Pons (tissue), 1 donor: Measurements from ENCODE around the gene VWCE.

Source experiments
- DNase-seq: peaks from one replicate; pipeline ENCODE4 v3.0.0-alpha.2; 2016; ENCODE audit warnings: low spot score

VWCE gene, protein sequence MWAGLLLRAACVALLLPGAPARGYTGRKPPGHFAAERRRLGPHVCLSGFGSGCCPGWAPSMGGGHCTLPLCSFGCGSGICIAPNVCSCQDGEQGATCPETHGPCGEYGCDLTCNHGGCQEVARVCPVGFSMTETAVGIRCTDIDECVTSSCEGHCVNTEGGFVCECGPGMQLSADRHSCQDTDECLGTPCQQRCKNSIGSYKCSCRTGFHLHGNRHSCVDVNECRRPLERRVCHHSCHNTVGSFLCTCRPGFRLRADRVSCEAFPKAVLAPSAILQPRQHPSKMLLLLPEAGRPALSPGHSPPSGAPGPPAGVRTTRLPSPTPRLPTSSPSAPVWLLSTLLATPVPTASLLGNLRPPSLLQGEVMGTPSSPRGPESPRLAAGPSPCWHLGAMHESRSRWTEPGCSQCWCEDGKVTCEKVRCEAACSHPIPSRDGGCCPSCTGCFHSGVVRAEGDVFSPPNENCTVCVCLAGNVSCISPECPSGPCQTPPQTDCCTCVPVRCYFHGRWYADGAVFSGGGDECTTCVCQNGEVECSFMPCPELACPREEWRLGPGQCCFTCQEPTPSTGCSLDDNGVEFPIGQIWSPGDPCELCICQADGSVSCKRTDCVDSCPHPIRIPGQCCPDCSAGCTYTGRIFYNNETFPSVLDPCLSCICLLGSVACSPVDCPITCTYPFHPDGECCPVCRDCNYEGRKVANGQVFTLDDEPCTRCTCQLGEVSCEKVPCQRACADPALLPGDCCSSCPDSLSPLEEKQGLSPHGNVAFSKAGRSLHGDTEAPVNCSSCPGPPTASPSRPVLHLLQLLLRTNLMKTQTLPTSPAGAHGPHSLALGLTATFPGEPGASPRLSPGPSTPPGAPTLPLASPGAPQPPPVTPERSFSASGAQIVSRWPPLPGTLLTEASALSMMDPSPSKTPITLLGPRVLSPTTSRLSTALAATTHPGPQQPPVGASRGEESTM

DNA sequence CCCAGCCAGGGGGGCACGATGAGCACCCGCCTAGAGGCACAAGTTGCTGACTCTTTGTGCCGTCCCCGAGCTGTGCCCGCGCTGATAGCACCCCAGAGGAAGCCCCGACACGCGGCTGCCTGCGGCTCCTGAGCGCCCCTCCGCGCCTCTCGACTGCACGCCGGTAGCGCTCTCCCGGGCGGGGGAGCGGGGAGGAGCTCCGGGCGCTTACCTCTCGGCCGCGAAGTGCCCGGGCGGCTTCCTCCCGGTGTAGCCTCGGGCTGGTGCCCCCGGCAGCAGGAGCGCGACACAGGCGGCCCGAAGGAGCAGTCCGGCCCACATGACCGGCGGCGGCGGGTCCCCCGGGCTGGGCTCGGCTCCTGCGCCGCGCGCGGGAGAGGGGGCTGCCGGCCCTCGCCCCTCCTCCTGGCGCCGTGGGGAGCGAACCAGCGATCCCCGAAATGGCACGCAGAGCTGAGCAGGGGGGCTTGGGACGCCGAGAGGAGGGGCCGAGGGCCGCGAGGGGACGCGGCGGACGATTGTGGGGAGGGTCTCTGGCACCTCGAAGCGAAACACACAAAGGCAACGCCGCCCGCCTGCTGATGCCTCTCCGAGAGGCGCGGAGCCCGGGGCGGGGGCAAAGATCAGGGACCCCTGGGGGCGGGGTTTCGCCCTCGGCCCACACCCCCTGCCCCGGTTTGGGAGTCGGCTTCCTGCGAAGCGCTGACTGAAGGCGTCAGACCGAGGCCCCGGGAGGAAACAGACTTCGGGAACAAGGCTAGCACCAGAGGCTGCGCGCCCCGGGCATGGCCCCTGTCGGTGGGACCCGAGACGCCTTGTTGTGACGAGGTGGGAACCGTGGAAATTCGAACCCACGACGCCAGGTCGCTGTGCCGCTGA, at the start of gene VWCE:
TSS of gene VWCE (minus strand) at position 600 of the 879 bp plus-strand sequence. CDS start at position 321, 279 bp downstream.
- DNase-seq, result no peak

DNA sequence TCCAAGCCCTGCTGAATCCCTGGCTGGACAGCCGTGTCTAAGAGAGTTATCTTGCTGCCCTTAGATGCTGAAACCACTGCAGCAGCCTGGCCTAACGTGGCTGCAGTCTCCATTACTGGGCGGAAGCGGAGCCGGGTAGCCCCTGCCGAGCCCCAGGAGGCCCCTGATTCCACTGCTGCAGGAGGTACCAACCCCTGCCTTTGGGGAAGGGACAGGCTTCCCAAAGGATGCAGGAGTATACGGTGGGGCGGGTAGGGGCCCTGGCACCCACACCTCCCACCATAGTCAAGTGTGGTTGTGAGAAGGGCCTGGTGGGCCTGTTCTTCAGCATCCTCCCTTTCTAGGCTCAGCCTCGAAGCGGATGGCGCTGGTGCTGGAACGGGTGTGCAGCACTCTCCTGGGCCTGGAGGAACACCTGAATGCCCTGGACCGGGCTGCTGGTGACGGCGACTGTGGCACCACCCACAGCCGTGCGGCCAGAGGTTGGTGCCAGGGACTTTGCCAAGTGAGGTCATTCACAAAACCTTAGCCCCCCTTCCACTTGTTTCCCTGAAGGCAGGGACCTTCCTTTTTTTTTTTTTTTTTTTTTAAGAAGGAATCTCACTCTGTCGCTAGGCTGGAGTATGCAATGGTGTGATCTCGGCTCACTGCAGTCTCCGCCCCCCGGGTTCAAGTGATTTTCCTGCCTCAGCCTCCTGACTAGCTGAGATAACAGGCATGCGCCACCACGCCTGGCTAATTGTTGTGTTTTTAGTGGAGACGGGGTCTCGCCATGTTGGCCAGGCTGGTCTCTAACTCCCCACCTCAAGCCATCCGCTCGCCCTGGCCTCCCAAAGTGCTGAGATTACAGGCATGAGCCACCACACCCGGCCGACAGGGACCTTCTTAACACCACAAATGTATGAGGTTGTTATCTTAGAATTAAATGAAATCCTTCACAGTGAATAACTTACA, 49.0 kb upstream of the VWCE start:
- no peak for DNase-seq

DNA sequence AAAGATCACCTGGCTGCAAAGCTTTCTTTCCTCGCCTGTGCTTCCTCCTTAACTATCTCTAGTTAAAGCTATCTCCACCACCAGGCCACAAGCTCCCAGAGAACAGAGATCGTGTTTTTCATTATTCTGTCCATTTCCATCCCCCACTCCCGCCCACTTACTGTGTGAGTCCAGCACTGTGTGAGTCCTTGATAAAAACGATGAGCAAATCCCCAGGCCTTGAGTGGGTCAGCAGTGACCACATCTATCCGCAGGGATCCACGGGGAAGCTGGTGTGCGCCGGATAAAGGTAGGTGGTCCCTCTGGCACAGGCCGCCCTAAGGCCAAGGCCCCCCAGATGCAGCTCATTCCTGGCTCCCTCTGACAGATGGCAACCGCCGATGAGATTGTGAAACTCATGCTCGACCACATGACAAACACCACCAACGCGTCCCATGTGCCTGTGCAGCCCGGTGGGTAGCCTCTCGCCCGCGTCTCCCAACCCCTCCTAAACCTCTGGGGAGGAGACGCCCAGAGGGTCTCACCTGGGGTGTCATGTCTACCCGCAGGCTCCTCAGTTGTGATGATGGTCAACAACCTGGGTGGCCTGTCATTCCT, 47.2 kb upstream of the VWCE start:
- DNase-seq, result no peak

DNA sequence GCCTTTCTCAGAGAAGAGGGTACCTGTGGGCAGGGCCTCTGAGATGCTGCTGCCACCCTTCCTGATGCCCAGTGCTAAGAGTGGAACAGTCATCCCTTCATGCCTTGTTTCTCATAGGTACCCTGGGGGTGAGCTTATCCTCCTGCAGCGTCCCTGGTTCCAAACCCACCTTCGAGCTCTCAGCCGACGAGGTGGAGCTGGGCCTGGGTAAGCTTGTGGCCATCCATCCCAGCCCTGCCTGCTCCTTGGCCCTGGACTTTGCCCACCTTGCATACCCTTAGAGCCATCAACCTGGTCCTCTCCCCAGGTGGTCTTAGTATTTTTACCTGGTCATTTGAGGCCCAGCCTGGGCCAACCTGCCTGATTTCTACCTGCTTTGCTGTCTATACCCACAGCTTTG, 46.6 kb upstream of the VWCE start:
- DNase-seq, result no peak

DNA sequence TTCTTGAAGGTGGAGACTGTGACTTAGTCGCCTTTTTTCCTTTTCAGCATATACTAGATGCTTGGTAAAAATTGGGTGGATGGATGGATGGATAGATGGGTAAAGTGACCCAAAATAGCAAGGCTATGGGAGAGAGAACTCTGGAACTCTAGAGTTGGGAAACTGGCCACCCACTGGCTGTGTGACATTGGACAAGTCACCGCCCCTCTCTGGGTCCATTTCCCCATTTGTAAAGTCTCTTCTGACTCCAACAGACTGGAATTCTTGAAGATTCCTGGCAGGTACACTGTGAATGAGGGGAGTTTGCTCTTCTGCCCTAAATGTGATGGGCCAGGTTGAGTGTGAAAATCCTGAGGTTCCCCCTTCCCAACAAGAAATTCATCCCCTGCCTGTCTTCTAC, 45.9 kb upstream of the VWCE start:
- no peak for DNase-seq

DNA sequence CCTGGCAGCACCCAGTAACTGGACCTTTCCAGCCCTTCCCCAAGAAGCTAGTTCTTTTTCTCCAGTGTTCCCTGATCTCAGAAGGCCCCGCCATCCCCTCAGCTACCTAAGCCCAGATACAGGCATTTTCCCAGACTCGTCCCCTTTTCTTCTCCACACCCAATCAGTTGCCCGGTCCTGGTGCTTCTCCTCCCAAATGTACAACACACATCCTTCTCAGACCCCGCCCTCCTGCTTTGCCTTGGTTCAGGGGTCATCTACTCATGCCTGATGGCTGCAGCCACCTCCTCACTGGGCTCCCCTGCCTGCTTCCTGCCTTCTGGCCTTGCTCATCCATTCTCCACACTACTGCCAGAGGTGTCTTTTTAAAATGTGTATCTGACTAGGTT, 44.4 kb upstream of the VWCE start:
- no peak for DNase-seq

DNA sequence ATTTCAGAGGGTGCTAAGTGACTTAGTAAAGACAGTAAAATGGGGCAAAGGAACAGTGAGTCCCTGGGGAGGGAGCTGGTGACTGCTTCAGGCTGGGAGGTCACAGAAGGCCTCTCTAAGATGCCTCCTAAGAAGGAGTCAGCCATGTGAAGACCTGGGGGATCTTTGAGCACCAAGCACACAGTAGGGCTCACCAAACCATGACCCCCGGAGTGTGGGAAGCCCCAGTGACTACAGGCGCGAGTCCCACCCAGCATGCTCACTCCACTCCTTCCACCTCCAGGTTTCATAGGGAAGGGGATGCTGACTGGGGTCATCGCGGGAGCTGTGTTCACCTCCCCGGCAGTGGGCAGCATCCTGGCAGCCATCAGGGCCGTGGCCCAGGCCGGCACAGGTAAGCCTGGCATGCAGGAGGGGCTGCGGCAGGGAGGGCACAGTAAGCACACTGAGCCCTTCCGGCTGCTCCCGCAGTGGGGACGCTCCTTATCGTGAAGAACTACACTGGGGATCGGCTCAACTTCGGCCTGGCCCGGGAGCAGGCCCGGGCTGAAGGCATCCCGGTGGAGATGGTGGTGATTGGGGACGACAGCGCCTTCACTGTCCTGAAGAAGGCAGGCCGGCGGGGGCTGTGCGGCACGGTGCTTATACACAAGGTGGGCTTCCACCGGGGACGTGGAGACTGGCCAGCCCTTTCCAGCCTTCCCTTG, 43.8 kb upstream of the VWCE start:
- DNase-seq, result no peak

DNA sequence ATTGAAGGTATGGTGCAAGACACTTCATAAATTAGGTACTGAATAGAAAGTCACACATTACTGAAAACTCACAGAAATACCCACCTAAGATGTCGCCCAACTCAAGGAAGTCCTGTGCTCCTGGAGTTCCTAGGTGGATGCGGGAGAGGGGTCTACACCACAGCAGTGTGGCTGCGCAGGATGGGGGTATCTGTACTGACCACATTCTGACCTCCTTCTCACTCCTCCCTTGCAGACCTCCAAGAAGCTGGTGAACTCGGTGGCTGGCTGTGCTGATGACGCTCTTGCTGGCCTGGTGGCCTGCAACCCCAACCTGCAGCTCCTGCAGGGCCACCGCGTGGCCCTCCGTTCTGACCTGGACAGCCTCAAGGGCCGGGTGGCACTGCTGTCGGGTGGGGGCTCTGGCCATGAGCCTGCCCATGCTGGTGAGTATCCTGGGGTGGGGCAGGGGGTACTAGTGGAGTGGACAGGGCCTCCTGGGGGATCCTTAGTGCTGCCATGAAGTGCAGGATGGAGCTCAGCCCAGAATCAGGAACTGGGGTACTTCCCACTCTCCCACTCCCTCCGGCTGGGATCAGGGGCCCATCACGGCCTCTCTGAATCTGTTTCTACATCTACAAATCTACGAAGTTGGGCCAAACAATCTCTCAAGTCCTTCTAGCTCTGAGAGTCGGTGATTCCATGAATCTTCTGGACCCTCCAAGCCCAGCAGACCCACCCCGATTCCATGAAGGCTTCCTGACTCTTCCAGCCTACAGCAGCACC, 42.8 kb upstream of the VWCE start:
- DNase-seq, result no peak

DNA sequence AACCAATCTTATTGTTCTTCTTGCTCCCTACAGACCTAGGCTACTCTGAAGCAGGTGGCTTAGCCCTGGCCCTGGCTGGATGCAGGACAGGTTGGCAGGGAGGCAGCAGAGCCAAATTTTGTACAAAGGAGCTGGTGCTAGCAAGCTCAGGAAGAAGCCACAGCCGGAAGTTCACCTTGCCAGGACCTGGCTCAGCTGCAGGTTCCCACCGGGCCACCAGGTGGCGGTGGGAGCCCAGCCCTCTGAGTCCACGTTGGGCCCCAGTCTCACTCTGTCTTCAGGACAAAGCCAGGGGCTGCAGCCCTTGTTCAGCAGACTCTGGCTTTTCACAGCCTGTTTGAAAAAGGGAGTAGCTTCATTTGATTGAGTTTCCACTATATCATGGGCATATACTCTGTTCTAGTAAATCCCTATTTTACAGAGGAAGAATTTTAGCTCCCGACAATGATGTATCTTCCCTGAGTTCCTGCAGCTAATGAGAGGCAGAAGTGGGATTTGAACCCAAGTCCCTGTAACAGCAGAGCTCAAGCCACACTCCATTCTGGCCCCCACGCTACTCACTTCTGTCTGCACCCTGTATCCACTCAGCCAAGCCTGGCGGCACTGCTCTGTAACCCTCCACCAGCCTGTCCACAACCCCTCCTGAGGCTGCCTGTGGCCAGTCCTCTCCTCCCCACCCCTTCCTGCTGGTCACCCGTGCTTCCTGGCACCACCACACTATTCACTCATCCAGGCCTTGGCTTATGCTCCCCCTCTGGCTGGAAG, 41.2 kb upstream of the VWCE start:
- DNase-seq, result peak; percentile 56

DNA sequence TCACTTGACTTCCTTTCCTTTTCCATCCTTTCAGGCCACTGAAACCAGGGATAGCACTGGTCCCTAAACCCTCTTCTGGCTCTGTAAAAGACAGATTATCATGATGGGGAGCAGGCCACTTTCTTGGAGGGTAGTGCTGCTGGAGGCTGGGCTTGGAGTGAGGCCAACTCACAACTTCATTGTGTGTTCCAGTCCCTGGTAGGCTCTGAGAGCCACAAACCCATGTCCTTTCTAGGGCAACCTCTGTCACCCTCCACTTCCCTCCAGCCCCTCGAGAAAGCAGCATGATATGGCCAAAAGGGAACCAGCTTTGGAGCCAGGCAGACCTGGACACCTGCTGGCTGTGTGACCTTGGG, 40.2 kb upstream of the VWCE start:
- DNase-seq, result no peak

DNA sequence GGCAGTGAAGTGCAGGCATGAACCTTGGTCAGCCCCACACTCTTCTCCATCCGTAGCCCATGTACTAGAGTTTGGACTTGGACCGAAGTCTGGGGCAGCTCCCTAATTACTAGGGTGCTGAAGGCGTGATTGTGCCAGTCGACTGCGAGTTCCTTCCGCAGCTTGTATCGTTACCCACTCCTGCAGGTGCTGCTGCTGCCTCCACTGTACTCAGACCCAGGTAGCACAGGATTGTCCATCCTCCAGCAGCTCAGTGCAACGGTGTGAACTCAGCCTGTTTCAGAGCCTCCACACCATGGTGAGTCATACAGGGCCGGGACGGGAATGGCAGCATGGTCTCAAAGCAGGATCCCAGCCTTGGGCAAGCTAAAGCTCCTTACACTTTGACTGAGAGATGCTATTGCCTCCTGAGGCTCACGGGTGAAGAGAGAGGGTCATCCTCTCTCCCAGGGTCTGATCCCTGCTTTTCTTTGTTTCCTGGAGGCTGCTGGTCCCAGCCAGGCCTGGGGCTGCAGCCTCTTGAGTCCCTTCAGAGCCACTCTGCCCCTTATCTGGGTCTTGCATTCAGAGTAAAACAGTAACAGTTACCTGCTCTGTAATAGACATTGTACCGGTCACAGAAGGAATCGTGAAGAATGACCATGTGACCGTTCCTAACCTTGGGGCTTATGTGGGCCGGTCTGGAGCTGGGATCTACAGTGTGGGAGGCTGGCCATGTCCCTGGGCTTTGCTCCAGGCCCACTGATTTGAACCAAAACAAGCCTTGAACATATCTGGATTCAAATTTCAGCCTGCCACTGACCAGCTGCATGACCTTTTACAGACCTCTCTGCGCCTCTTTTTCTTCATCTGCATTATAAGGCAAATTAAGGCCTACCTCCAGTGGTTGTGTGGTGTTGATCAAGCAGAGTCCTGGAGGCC, 39.6 kb upstream of the VWCE start:
- DNase-seq, result no peak

DNA sequence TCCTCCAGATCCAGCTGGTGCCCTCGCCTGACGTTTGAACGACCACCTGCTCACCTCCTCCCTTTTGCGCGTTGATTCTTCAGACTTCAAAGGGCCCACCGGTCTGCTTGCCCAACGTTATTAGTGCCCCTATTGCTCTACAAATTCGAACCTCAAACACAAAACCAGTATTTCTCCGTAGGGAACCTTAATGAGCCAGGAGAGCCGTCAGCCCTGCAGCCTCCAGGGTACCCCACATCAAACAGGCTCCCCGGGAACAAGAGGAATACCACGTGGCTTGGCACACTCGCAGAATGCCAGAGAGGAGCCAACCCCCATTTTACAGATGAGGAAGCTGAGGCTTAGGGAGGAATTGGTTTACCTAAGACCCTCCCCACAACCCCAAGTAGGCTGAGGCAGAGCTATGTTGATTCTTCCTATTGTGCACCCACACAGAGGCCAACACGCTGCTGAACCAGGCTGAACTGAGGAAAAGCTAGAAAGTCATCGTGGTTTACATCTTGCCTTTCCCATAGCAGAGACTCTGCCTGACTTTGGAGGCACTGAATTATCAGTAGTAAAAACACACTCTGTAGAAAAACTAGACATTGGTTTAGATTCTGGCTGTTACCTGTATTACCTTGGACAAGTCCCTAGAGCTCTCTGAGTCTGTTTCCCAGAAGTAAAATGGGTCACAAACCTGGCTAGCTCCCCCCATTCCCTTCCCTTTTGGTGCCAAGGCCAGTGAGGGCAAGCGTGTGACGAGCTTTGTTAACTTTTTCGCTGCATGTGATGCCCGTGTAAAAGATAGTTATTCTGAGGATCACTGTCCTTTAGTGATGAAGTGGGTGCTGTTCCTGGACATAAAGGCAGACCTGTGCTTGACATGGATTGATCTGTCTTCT, 38.7 kb upstream of the VWCE start:
- DNase-seq, result no peak

DNA sequence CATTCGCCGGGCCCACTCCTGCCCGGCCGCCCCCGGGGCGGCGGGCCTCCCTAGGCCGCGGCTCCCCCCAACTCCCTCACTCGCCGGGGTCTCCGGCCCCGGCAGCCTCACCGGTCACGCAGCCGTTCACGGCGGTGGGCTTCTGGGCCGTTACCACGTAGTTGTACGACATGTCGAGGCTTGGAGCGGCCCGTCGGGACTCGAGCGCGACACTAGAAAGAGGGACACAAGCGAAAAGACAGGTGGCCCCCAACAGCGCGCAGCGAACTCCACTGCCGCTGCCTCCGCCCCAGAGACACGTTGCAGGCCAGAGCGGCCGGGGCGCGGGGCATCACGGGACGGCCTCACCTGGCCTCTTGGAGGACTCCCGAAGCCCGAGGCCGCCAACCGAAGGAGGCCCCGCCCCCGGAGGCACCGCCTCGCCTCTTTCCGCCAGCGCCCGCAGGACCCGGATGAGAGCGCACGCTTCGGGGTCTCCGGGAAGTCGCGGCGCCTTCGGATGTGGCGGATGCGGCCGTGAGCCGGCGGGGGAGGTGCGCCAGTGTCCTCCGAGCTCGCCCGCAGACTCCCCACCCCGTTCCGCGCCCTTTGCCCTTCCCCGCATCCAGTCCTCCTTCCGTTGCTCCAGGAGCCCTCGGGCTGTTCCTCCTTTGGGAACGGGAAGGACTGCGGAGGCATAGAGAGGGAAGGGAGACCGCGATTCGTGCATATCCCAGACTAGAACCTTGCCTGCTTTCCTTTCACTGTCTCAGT, 37.9 kb upstream of the VWCE start, which contains the start of the genes DDB1 and TKFC:
TSS of gene DDB1 (minus strand) at position 309 of the 753 bp plus-strand sequence. CDS start at position 172, 137 bp downstream.
TSS of gene TKFC (plus strand) at position 432 of the 753 bp plus-strand sequence. CDS start 1,501 bp downstream, outside the sequence.
- DNase-seq, result peak; percentile 80

DNA sequence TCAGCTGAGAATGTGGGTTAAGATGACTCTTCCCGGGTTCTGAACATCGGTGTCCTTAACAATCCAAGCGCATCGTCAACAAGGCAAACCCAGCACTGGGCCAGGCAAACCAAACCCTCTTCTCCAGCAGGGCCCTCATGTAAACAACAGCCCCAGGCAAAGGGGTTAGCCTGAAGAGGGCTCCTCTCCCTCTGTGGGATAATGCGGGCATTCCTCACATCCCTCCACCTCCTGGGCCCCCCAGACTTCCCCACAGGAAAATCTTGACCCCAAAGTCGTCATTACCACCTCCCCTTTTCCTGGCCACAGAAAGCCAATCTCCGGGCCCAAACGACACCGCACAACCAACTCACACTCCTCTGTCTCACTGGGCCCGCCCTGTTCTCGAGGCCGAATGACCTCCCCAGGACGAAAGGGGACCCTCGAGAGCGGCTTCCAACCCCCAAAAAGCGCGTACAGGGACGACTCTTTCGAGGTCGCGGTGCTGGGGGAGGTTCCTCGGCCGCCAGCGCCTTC, 37.2 kb upstream of the VWCE start:
- no peak for DNase-seq

DNA sequence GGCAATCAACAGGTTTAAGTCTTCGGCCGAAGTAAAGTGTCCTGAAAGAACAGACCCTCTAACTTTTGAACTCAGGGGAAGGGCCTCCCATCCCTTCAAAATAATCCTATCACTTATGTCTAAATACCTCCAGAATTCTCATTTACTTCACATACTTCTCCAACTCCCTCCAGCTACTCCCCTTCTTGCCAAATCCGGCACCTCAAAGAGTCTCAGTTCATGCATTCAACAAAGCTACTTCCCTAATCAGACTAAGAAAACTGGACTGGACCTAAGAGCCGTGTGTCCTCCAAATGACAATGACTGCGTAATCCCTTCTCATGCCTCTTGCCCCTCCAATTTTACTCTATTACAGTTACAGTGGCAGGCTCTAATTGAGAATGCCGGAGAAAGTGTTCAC, 36.5 kb upstream of the VWCE start:
- DNase-seq, result no peak
